ENCODE results near the gene INTS7.

GRCh38 chr1:211975152-211975941 is 60.0 kb downstream of the INTS7 start:
- TF ChIP-seq FOXM1 (IDR thresholded peaks at IDR 0.05; ENCODE audit: low read depth), result no peak
- TF ChIP-seq SIN3A (IDR thresholded peaks at IDR 0.05; ENCODE audit: borderline replicate concordance, low read depth, low read length), result no peak
- no peak for TF ChIP-seq CTCF (IDR thresholded peaks at IDR 0.05)
- no peak for TF ChIP-seq FOXJ3 (CRISPR knock-in tag; IDR thresholded peaks at IDR 0.05)
- no peak for TF ChIP-seq USF2 (IDR thresholded peaks at IDR 0.05; ENCODE audit: borderline replicate concordance, low read depth, low read length)
- TF ChIP-seq GABPA (IDR thresholded peaks at IDR 0.05; ENCODE audit: low read depth), result no peak
- no peak for TF ChIP-seq EZH2phosphoT487 (IDR thresholded peaks at IDR 0.05; ENCODE audit: borderline replicate concordance, low read depth)
- TF ChIP-seq REST (IDR thresholded peaks at IDR 0.05; ENCODE audit: low read depth, low read length), result no peak
- TF ChIP-seq RXRA (IDR thresholded peaks at IDR 0.05; ENCODE audit: borderline replicate concordance, low read depth), result no peak
- no peak for TF ChIP-seq SMC3 (IDR thresholded peaks at IDR 0.05; ENCODE audit: low read depth, low read length)
- no peak for TF ChIP-seq RCOR1 (IDR thresholded peaks at IDR 0.05; ENCODE audit: low read length)
- TF ChIP-seq RAD21 (IDR thresholded peaks at IDR 0.05; ENCODE audit: low read length), result no peak
- TF ChIP-seq ZBTB33 (IDR thresholded peaks at IDR 0.05; ENCODE audit: borderline replicate concordance, low read depth), result no peak
- TF ChIP-seq IRF3 (IDR thresholded peaks at IDR 0.05; ENCODE audit: low read depth, low read length), result no peak
